BLaER1 (cell line): Measurements from ENCODE around the gene BICD2.
"Not testable (repeated sequence)": the region's sequence is repeated elsewhere in the genome, so short reads cannot be mapped to it uniquely, and the experiment has no call there.

Experiments used
- H3K27ac ChIP-seq: shearing (Covaris generic); formaldehyde crosslinking; 2 replicates; pipeline ENCODE4 v1.8.1; 2022
- H3K27me3 ChIP-seq: shearing (Covaris generic); formaldehyde crosslinking; 2 replicates; pipeline ENCODE4 v1.8.1; 2022
- H3K36me3 ChIP-seq: shearing (Covaris generic); formaldehyde crosslinking; 2 replicates; pipeline ENCODE4 v1.8.1; 2022
- H3K4me1 ChIP-seq: shearing (Covaris generic); formaldehyde crosslinking; 2 replicates; pipeline ENCODE4 v1.8.1; 2022
- H3K4me2 ChIP-seq: shearing (Covaris generic); formaldehyde crosslinking; 2 replicates; pipeline ENCODE4 v1.8.1; 2022
- H3K4me3 ChIP-seq: shearing (Covaris generic); formaldehyde crosslinking; 2 replicates; pipeline ENCODE4 v1.8.1; 2022
- H3K9ac ChIP-seq: shearing (Covaris generic); formaldehyde crosslinking; 2 replicates; pipeline ENCODE4 v1.8.1; 2022
- H3K9me3 ChIP-seq: shearing (Covaris generic); formaldehyde crosslinking; 2 replicates; pipeline ENCODE4 v1.8.1; 2022
- H4K20me1 ChIP-seq: shearing (Covaris generic); formaldehyde crosslinking; 2 replicates; pipeline ENCODE4 v1.8.1; 2022
- Cebpa-rat ChIP-seq: shearing (Covaris generic); IDR thresholded peaks from 2 replicates; pipeline ENCODE4 v1.8.1; 2022

BICD2 gene

DNA sequence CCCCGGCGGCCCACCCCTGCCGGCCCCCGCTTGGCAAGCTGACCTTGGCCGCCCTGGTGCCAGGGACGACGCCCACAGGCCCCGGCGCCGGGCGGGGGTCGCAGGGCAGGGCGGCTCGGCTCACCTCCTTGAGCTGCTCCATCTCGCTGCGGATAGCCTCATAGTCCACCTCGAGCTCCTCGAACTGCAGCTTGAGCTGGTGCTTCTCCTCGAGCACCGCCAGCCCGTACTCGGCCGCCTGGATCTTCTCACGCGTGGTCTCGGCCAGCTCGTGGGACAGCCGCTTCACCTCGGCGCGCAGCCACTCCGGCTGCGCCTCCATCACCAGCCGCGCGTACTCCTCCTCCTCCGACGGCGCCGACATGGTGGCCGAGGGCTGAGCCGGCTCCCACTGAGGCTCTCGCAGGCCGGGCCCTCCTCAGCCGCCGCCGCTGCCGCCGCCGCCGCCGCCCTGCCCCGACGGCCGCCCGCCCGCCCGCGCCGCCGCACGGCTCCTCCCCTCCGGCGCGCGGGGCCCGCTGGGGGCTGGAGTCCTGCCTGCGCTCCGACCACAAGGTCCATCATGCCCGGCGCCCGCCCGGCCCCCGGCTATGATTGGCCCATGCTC, at the start of gene BICD2:
TSS of gene BICD2 (minus strand) at position 453 of the 607 bp plus-strand sequence. CDS start at position 364, 89 bp downstream.
- Histone ChIP-seq H3K4me3 (peak within 1 kb of the TSS; percentile 99), H3K27me3 (no peaks in the 10 kb centered on the region), H3K9me3 (no peaks in the 10 kb centered on the region), H3K4me1 (peaks cover 54% of the 10 kb centered on the region), H3K27ac (peak within 1 kb of the TSS; percentile 95), H3K9ac (peak within 1 kb of the TSS; percentile 90), H3K4me2 (peak within 1 kb of the TSS; percentile 100), H3K36me3 (peaks cover 16% of the 10 kb centered on the region; the same call in 1 of the 2 replicates), H4K20me1 (peaks cover 50% of the 10 kb centered on the region)
- TF ChIP-seq Cebpa-rat = no peak

DNA sequence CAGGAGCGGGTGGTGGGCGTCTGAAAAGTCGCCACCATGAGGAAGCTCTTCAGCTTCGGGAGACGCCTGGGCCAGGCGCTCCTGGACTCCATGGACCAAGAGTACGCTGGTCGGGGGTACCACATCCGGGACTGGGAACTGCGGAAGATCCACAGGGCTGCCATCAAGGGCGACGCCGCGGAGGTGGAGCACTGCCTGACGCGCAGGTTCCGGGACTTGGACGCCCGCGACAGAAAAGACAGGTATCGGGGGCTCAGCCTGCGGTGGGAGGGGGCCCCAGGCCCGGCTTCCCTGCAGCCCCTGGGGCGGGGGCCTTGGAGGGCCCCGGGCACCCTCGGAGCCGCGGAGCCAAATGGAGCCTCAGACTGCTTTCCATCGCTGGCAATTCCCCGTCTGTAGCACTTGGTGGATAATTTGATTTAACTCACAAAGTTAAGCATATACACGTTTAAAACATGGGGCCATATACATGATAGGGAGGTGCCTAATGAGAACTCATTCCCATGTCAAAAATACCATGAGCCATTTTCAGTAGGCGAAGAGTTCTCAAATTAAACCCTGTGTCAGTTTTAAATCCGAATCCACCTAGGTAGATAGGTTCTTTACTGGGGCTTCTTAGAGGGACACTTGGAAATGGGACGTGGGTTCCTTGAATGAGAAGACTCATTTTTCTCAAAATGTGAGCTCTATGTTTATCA, 45.1 kb upstream of the BICD2 start:
- H3K27me3 ChIP-seq = peaks cover 71% of the 10 kb centered on the region

GRCh38 chr9:92808726-92809451, 44.3 kb upstream of the BICD2 start:
- Histone ChIP-seq H3K9me3 (0 out of 2 replicates have a peak, but pooled peaks cover 6% of the 10 kb centered on the region), H3K4me3 (peak overlapping the region; percentile 55), H3K27ac (no peak overlapping the region), H3K4me2 (peak overlapping the region; percentile 81), H3K27me3 (peaks cover 74% of the 10 kb centered on the region), H3K9ac (no peak overlapping the region), H4K20me1 (peaks cover 39% of the 10 kb centered on the region), H3K4me1 (peaks cover 25% of the 10 kb centered on the region), H3K36me3 (no peaks in the 10 kb centered on the region)
- no peak for TF ChIP-seq Cebpa-rat

More for the DNA sequence above, 45.1 kb upstream of the BICD2 start:
- H3K9ac ChIP-seq, H3K9me3 ChIP-seq, H3K36me3 ChIP-seq, H3K27ac ChIP-seq, H3K4me3 ChIP-seq, H3K4me2 ChIP-seq: not testable (repeated sequence)
- Histone ChIP-seq H3K4me1 (peaks cover 25% of the 10 kb centered on the region), H4K20me1 (peaks cover 39% of the 10 kb centered on the region)

- Histone ChIP-seq H4K20me1 (peaks cover 39% of the 10 kb centered on the region), H3K9me3 (0 out of 2 replicates have a peak, but pooled peaks cover 6% of the 10 kb centered on the region), H3K27me3 (peaks cover 69% of the 10 kb centered on the region), H3K4me3 (peak overlapping the region; percentile 55), H3K4me2 (peak overlapping the region; percentile 81), H3K27ac (no peak overlapping the region), H3K4me1 (peaks cover 25% of the 10 kb centered on the region), H3K36me3 (no peaks in the 10 kb centered on the region), H3K9ac (no peak overlapping the region)
- TF ChIP-seq Cebpa-rat = no peak
Observed at GRCh38 chr9:92807757-92808725, 43.4 kb upstream of the BICD2 start.

DNA sequence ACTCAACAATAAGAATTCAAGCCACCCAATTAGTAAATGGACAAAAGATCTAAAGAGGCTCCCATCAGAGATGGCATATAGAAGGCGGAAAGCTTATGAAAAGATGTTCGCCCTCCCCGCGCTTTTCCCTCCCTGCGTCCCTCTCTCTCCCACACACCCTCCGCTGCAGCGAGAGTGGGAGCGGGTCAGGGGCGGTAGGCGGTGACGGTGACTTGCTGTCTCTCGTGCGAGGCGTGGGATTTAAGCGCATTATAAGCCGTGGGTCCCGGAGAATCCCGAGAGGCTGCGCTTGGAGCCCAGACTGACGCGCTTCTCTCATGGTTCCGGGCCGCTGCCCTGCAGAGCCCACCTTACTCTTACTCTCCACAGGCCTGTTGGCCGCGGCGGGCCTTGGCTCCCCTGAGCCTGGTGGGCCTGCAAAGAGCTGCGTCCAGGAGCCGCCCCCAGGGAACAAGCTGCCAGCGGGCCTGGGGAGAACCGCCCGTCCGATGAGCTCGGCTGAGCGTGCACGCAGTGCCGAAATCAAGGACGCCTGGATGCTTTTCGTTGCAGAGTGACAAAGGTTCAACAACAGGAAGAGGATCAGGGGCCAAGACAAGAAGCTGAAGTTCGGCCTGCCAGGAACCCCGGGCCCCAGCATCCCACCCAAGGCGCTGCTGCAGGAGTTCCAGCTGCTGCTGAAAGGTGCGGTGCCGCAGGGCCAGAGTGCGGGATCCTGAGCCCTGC, 42.6 kb upstream of the BICD2 start:
- Histone ChIP-seq H3K4me3 (peak overlapping the region; percentile 55), H3K36me3 (no peaks in the 10 kb centered on the region), H3K27me3 (peaks cover 67% of the 10 kb centered on the region), H3K9ac (no peak overlapping the region), H3K9me3 (0 out of 2 replicates have a peak, but pooled peaks cover 6% of the 10 kb centered on the region), H3K4me2 (peak overlapping the region; percentile 81), H4K20me1 (peaks cover 39% of the 10 kb centered on the region), H3K27ac (no peak overlapping the region), H3K4me1 (peaks cover 25% of the 10 kb centered on the region)
- no peak for TF ChIP-seq Cebpa-rat

DNA sequence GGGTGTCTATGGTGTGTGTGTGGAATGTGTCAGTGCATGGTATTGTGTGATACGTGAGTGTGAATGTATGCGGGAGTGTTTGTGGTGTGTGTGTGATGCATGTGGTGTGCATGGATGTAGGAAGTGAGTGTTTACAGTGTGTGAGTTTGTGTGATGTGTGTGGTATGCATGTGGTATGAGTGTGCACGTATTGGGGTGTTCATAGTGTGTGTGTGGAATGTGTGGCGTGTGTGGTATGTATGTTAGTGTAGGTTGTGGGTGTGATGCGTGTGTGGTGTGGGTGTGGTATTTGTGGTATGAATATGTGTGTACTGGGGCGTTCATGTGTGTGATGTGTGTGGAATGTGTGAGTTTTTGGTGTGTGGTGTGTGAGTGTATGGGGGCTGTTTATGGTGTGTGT, 40.1 kb upstream of the BICD2 start:
- TF ChIP-seq Cebpa-rat = no peak
- Histone ChIP-seq H3K27ac (no peak overlapping the region), H3K4me3 (no peak overlapping the region), H3K36me3 (no peaks in the 10 kb centered on the region), H3K4me1 (peaks cover 30% of the 10 kb centered on the region), H3K27me3 (peaks cover 53% of the 10 kb centered on the region), H3K4me2 (no peak overlapping the region), H3K9me3 (0 out of 2 replicates have a peak, but pooled peaks cover 6% of the 10 kb centered on the region), H3K9ac (no peak overlapping the region), H4K20me1 (peaks cover 36% of the 10 kb centered on the region)

- H3K9ac ChIP-seq = no peak overlapping the region
- H3K27ac ChIP-seq = no peak overlapping the region
- no peaks in the 10 kb centered on the region for H3K9me3 ChIP-seq
- no peaks in the 10 kb centered on the region for H3K27me3 ChIP-seq
- H3K4me2 ChIP-seq = no peak overlapping the region
- TF ChIP-seq Cebpa-rat = no peak
- peaks cover 5% of the 10 kb centered on the region; the same call in 1 of the 2 replicates for H3K4me1 ChIP-seq
- H3K4me3 ChIP-seq = no peak overlapping the region
- H3K36me3 ChIP-seq = no peaks in the 10 kb centered on the region
- H4K20me1 ChIP-seq = no peaks in the 10 kb centered on the region
Observed at GRCh38 chr9:92798358-92798757, 33.7 kb upstream of the BICD2 start.

DNA sequence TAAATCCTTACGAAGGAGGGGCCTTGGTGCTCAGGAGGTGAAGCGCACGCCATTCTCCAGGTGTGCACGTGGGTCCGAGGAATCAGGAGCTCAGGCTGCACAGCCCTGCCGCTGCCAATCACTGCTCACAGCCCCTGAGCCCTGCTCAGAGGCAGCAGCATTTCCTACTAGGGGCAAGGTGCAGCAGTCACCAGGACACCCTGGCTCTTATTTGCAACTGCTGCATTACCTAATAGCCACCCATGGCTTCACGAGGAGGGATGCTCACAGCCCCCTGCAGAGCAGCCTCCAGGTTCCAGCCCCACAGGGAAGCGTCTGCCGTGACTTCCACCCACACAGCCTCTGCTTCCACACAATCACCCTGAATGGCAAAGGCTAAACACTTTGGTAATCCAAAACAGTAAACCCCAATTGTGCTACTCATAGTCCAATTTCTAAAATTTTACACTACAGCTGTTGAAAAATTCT, 31.7 kb upstream of the BICD2 start:
- H3K4me1 ChIP-seq = peaks cover 10% of the 10 kb centered on the region; the same call in 1 of the 2 replicates
- H3K36me3 ChIP-seq, H3K27me3 ChIP-seq, H3K4me2 ChIP-seq, H3K27ac ChIP-seq, H4K20me1 ChIP-seq, H3K9ac ChIP-seq, H3K9me3 ChIP-seq, H3K4me3 ChIP-seq: not testable (repeated sequence)
